ENCODE measurements around the gene MRPS2. TPM values are rescaled to one million over a fixed set of nuclear protein-coding genes. Genes with fewer than 3 reads are reported as not detected.

The MRPS2 gene
- total and polyA plus RNA-seq, 2 donors (not counting 3 experiments of a cell fraction or from before 2014, with no cell fraction given): 50.8 to 231 TPM

DNA sequence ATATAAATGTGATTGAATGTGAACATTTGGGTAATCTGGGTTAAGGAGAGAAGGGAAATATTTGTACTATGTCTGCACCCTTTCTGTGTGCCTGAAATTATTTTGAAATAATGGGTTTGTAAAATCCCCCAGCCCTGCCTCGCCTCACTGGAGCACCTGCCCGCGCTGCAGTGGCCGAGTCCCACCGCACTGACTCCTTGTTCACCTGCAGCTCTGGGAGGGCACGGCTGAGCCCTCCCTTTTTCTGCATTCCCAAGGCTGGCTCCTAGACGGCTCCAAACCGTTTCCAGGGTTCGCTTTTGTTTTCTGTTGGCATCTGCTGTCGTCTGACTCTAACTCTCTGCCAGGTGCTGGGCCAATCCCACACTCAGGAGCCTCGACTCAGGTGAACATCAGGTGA is 38.5 kb upstream of the MRPS2 start:
- H2AFZ ChIP-seq (ENCODE audit: low read depth, low read length): no peak overlapping the region
- FAIRE-seq (no peak), DNase-seq (ENCODE audit: low read depth, low spot score) (no peak)
- ChIA-PET CTCF (no interaction called here), POLR2A (no interaction called here)
- no peaks in the 10 kb centered on the region for H3K9me3 ChIP-seq (replicated peaks; ENCODE audit: control insufficient read depth, insufficient read depth, low read length)
- no peaks in the 10 kb centered on the region for H4K20me1 ChIP-seq (replicated peaks; ENCODE audit: control insufficient read depth, extremely low read depth, insufficient read depth, low read length)
- no TSS peak for BruUV-seq (replicated peaks)
- H3K36me3 ChIP-seq (ENCODE audit: control insufficient read depth in 2 of 2, extremely low read depth in 1 of 2, insufficient read depth in 2 of 2, low read length in 2 of 2): no peaks in the 10 kb centered on the region
- no peak overlapping the region for H3K4me2 ChIP-seq (ENCODE audit: insufficient read depth, low read length)
- dilution Hi-C loops (cut with MboI; ENCODE audit: extremely low pct_ligation_motif_present, low sequenced_read_pairs) (no loop called here), intact Hi-C loops (cut with micrococcal nuclease) (no loop called here)
- no peak overlapping the region for H3K4me3 ChIP-seq (replicated peaks in 1 of 3; ENCODE audit: insufficient read depth in 1 of 3, low read depth in 1 of 3, low read length in 3 of 3)
- H3K79me2 ChIP-seq (ENCODE audit: control insufficient read depth, insufficient read depth, low read length): no peaks in the 10 kb centered on the region
- no peak overlapping the region for H3K27ac ChIP-seq (ENCODE audit: insufficient read depth, low read depth, low read length)
- H3K9me1 ChIP-seq (replicated peaks; ENCODE audit: control insufficient read depth, extremely low read depth, insufficient read depth, low read length): no peaks in the 10 kb centered on the region
- no peaks in the 10 kb centered on the region for H3K27me3 ChIP-seq (ENCODE audit: control insufficient read depth in 2 of 2, insufficient read depth in 2 of 2, low read length in 2 of 2)
- no peak overlapping the region for H3K9ac ChIP-seq (replicated peaks; ENCODE audit: extremely low read depth, insufficient read depth, low read length)
- no peak for TF ChIP-seq GATA2 (IDR thresholded peaks at IDR 0.05; ENCODE audit: insufficient read depth, insufficient read length, low read depth, low read length)
- no peak for TF ChIP-seq EZH2 (IDR thresholded peaks at IDR 0.05; ENCODE audit: borderline replicate concordance, low read depth, low read length, severe bottlenecking)
- TF ChIP-seq MYC (IDR thresholded peaks at IDR 0.05; ENCODE audit: low read depth, low read length): no peak
- no peak for TF ChIP-seq POLR2A (IDR thresholded peaks at IDR 0.05; ENCODE audit: low read depth, low read length)
- no peak for TF ChIP-seq POLR2AphosphoS5 (IDR thresholded peaks at IDR 0.05; ENCODE audit: insufficient read depth, low read depth, low read length)
- no peak for TF ChIP-seq FOS (IDR thresholded peaks at IDR 0.05; ENCODE audit: borderline replicate concordance, insufficient read depth, low read length)
- TF ChIP-seq, protein P1, sequence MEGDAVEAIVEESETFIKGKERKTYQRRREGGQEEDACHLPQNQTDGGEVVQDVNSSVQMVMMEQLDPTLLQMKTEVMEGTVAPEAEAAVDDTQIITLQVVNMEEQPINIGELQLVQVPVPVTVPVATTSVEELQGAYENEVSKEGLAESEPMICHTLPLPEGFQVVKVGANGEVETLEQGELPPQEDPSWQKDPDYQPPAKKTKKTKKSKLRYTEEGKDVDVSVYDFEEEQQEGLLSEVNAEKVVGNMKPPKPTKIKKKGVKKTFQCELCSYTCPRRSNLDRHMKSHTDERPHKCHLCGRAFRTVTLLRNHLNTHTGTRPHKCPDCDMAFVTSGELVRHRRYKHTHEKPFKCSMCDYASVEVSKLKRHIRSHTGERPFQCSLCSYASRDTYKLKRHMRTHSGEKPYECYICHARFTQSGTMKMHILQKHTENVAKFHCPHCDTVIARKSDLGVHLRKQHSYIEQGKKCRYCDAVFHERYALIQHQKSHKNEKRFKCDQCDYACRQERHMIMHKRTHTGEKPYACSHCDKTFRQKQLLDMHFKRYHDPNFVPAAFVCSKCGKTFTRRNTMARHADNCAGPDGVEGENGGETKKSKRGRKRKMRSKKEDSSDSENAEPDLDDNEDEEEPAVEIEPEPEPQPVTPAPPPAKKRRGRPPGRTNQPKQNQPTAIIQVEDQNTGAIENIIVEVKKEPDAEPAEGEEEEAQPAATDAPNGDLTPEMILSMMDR (IDR thresholded peaks at IDR 0.05; ENCODE audit: extremely low read depth in 1 of 2, insufficient read depth in 1 of 2, low read depth in 1 of 2, low read length in 2 of 2): no peak
- TF ChIP-seq, protein P2, sequence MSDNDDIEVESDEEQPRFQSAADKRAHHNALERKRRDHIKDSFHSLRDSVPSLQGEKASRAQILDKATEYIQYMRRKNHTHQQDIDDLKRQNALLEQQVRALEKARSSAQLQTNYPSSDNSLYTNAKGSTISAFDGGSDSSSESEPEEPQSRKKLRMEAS (IDR thresholded peaks at IDR 0.05; ENCODE audit: insufficient read depth, insufficient read length): no peak
- no peak for TF ChIP-seq JUN (IDR thresholded peaks at IDR 0.05; ENCODE audit: borderline replicate concordance, insufficient read depth, insufficient read length, low read depth)
- no peaks in the 10 kb centered on the region for H3K4me1 ChIP-seq (ENCODE audit: control insufficient read depth, extremely low read depth, insufficient read depth, low read length)

Data from endothelial cell of umbilical vein (primary cell).